ENCODE results near the gene IGF2BP3. TPM values are rescaled to one million over a fixed set of nuclear protein-coding genes. Genes with fewer than 3 reads are reported as not detected.

The IGF2BP3 gene
- total and polyA plus RNA-seq, 12 donors = 0.03 to 67.4 (median 0.68) TPM; not detected in 3

DNA sequence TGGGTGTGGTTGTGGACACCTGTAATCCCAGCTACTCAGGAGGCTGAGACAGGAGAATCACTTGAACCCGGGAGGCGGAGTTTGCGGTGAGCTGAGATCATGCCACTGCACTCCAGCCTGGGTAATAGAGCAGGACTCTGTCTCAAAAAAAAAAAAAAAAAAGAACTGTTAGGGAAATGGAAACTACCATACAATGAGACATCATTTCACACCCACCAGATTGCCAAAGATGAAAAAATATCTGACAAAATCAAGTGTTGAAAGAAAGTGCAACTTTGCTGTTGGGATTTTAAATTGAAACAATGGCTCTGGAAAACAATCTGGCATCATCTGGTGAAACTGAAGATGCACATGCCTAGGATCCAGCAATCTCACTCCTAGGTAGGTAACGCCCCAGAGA is 187.2 kb downstream of the IGF2BP3 start:
- intact Hi-C loops (cut with DNase I) = no loop called here
- 88 to 94% (median 91%) methylated on average over 4 of the region's 4 CpGs for WGBS, 4 donors
- Histone ChIP-seq H3K36me3 (replicated peaks in 1 of 2) (no peaks in the 10 kb centered on the region), H3K27ac (no peak overlapping the region), H3K4me3 (no peak overlapping the region), H3K9me3 (replicated peaks in 1 of 3) (no peaks in the 10 kb centered on the region), H3K4me1 (replicated peaks in 1 of 2) (no peaks in the 10 kb centered on the region), H3K27me3 (no peaks in the 10 kb centered on the region)
- TF ChIP-seq POLR2A (IDR thresholded peaks at IDR 0.05) (no peak), CTCF (IDR thresholded peaks at IDR 0.05) (no peak)
- no peak for DNase-seq

GRCh38 chr7:23279819-23280525 is 190.3 kb downstream of the IGF2BP3 start:
- Histone ChIP-seq H3K4me3 (no peak overlapping the region), H3K27ac (no peak overlapping the region), H3K4me1 (replicated peaks in 1 of 2) (no peaks in the 10 kb centered on the region), H3K36me3 (replicated peaks in 1 of 2) (no peaks in the 10 kb centered on the region), H3K27me3 (no peaks in the 10 kb centered on the region), H3K9me3 (replicated peaks in 1 of 3) (no peaks in the 10 kb centered on the region)
- intact Hi-C loops (cut with DNase I) = no loop called here
- 75 to 100% (median 82%) methylated on average over 2 of the region's 2 CpGs for WGBS, 4 donors
- TF ChIP-seq POLR2A (IDR thresholded peaks at IDR 0.05) = no peak
- no peak for TF ChIP-seq CTCF (IDR thresholded peaks at IDR 0.05)
- DNase-seq = no peak

- Histone ChIP-seq H3K4me1 (replicated peaks in 1 of 2) (peaks cover 0 to 5% of the 10 kb centered on the region in 2 donors), H3K27ac (no peak overlapping the region), H3K9me3 (replicated peaks in 1 of 3) (no peaks in the 10 kb centered on the region), H3K27me3 (no peaks in the 10 kb centered on the region), H3K36me3 (replicated peaks in 1 of 2) (no peaks in the 10 kb centered on the region), H3K4me3 (no peak overlapping the region)
- intact Hi-C loops (cut with DNase I) = no loop called here
- DNase-seq = peak in 5 of 7 donors; percentile 28 to 39 (median 35)
- 28 to 33% (median 31%) methylated on average over 6 of the region's 6 CpGs for WGBS, 4 donors
- peak; percentile 50 to 72 (median 67) for TF ChIP-seq CTCF (IDR thresholded peaks at IDR 0.05)
- TF ChIP-seq POLR2A (IDR thresholded peaks at IDR 0.05) = no peak
These were observed 192.8 kb downstream of the IGF2BP3 start for GRCh38 chr7:23277359-23277989.

DNA sequence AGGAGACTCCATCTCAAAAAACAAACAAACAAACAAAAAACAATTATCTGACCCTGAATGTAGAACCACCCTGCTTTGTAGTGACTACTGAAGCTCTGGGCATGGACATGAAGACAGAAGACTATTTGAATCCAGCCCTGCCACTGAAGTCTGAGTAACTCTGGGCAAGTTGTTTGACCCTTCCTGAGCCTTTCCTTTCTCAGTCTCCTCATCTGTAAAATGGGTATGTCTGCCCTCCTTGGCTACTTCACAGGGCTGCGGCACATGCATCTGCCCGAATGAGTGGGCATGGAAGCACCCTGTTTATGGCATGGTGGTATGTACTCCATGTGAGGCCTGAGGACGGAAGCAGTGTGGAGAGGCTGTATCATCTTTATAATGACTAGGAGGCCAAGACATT is 193.3 kb downstream of the IGF2BP3 start:
- H3K27ac ChIP-seq = no peak overlapping the region
- H3K4me1 ChIP-seq (replicated peaks in 1 of 2) = peaks cover 0 to 5% of the 10 kb centered on the region in 2 donors
- 61 to 77% (median 75%) methylated on average over 3 of the region's 3 CpGs for WGBS, 4 donors

More for the DNA sequence above, 193.3 kb downstream of the IGF2BP3 start:
- no peaks in the 10 kb centered on the region for H3K9me3 ChIP-seq (replicated peaks in 1 of 3)
- H3K27me3 ChIP-seq = no peaks in the 10 kb centered on the region
- no peak overlapping the region for H3K4me3 ChIP-seq
- H3K36me3 ChIP-seq (replicated peaks in 1 of 2) = no peaks in the 10 kb centered on the region
- no peak for DNase-seq
- TF ChIP-seq POLR2A (IDR thresholded peaks at IDR 0.05) (no peak), CTCF (IDR thresholded peaks at IDR 0.05) (no peak)
- intact Hi-C loops (cut with DNase I) = no loop called here
